Suprapubic skin (tissue), 4 donors: ENCODE results near the gene HSD11B2. TPM values are rescaled to one million over a fixed set of nuclear protein-coding genes. Genes with fewer than 3 reads are reported as not detected.
A peak's percentile ranks its signal among the peaks of the same experiment; 100 is the strongest.

Source experiments
- DNase-seq, 2 donors: peaks; one replicate each; pipeline ENCODE4 v3.0.0-alpha.2; 2019; ENCODE audit warnings: low spot score in 2 of 2
- H3K27ac ChIP-seq: fragments of 200-600 bp; sonication (generic); one replicate; pipeline ENCODE4 v1.5.1; 2019
- H3K27me3 ChIP-seq: fragments of 200-600 bp; sonication (generic); one replicate; pipeline ENCODE4 v1.5.1; 2019
- H3K36me3 ChIP-seq: fragments of 200-600 bp; sonication (generic); one replicate; pipeline ENCODE4 v1.5.1; 2019
- H3K4me1 ChIP-seq: fragments of 200-600 bp; sonication (generic); one replicate; pipeline ENCODE4 v1.5.1; 2019
- H3K4me3 ChIP-seq: fragments of 200-600 bp; sonication (generic); one replicate; pipeline ENCODE4 v1.5.1; 2019; ENCODE audit warnings: mild to moderate bottlenecking
- H3K9me3 ChIP-seq: fragments of 200-600 bp; sonication (generic); one replicate; pipeline ENCODE4 v1.5.1; 2019
- CTCF ChIP-seq, 2 donors: fragments of 200-600 bp in 1 of 2; fragments of 450-650 bp in 1 of 2; sonication (generic) in 1 of 2; IDR thresholded peaks; one replicate each; pipeline ENCODE4 v1.5.1; 2016 to 2019; ENCODE audit warnings: antibody characterized with exemption in 2 of 2, mild to moderate bottlenecking in 1 of 2, moderate library complexity in 1 of 2
- EP300 ChIP-seq: sonication (generic); formaldehyde crosslinking; IDR thresholded peaks from one replicate; pipeline ENCODE4 v1.6.1; 2017; ENCODE audit warnings: antibody characterized with exemption
- POLR2A ChIP-seq, 2 donors: fragments of 450-650 bp; IDR thresholded peaks; one replicate each; pipeline ENCODE4 v1.6.1; 2017; ENCODE audit warnings: antibody characterized with exemption in 2 of 2, mild to moderate bottlenecking in 2 of 2, moderate library complexity in 2 of 2
- POLR2AphosphoS5 ChIP-seq, 3 donors: sonication (generic); formaldehyde crosslinking; IDR thresholded peaks; one replicate each; pipeline ENCODE4 v1.6.1; 2017; ENCODE audit warnings: antibody characterized with exemption in 3 of 3
- WGBS: methylation state at CpG from one replicate; pipeline ENCODE4 v1.1.5; 2018; 5-methylcytosine and 5-hydroxymethylcytosine counted together
- total RNA-seq, 4 donors: library from RNA; depleted of rRNA; stranded (reverse); fragments of >200 nt; gene quantifications; one replicate each; pipeline ENCODE4 v1.1.0, GENCODE V29; 2016

The HSD11B2 gene
- total RNA-seq, 4 donors from 2014 or later, result 45.6 to 164 (median 69.1) TPM

- H3K27me3 ChIP-seq, result no peaks in the 10 kb centered on the region
- no peaks in the 10 kb centered on the region for H3K9me3 ChIP-seq
- TF ChIP-seq EP300, result no peak
- no peak for TF ChIP-seq POLR2A (IDR thresholded peaks at IDR 0.05)
- no peak for TF ChIP-seq CTCF (IDR thresholded peaks at IDR 0.05)
- TF ChIP-seq POLR2AphosphoS5 (IDR thresholded peaks at IDR 0.05), result no peak
- H3K4me3 ChIP-seq, result no peak overlapping the region
- 50% methylated on average over 1 of the region's 2 CpGs for WGBS
- H3K36me3 ChIP-seq, result no peaks in the 10 kb centered on the region
- H3K27ac ChIP-seq, result peak overlapping the region; percentile 86
- H3K4me1 ChIP-seq, result peaks cover 98% of the 10 kb centered on the region
- DNase-seq, result no peak
Measured at GRCh38 chr16:67460961-67461360, 30.0 kb downstream of the HSD11B2 start.

- peak in 1 of 2 donors; percentile 86 for DNase-seq
- Histone ChIP-seq H3K9me3 (no peaks in the 10 kb centered on the region), H3K27me3 (no peaks in the 10 kb centered on the region), H3K27ac (peak overlapping the region; percentile 86), H3K4me3 (no peak overlapping the region), H3K36me3 (no peaks in the 10 kb centered on the region), H3K4me1 (peaks cover 91% of the 10 kb centered on the region)
- WGBS, result 66% methylated on average over 5 of the region's 8 CpGs
- TF ChIP-seq EP300 (no peak), POLR2AphosphoS5 (IDR thresholded peaks at IDR 0.05) (peak in 2 of 3 donors; percentile 73 to 91)
Measured at GRCh38 chr16:67461600-67462278, 30.8 kb downstream of the HSD11B2 start.

- H3K36me3 ChIP-seq, result no peaks in the 10 kb centered on the region
- peak overlapping the region; percentile 85 for H3K27ac ChIP-seq
- peaks cover 86% of the 10 kb centered on the region for H3K4me1 ChIP-seq
- H3K9me3 ChIP-seq, result no peaks in the 10 kb centered on the region
- 44% methylated on average over 5 of the region's 5 CpGs for WGBS
- no peak for DNase-seq
- TF ChIP-seq EP300, result no peak
- TF ChIP-seq CTCF (IDR thresholded peaks at IDR 0.05), result no peak
- no peak for TF ChIP-seq POLR2AphosphoS5 (IDR thresholded peaks at IDR 0.05)
- TF ChIP-seq POLR2A (IDR thresholded peaks at IDR 0.05), result no peak
- no peaks in the 10 kb centered on the region for H3K27me3 ChIP-seq
- no peak overlapping the region for H3K4me3 ChIP-seq
Measured at GRCh38 chr16:67462279-67462655, 31.3 kb downstream of the HSD11B2 start.

GRCh38 chr16:67463059-67463458 is 32.1 kb downstream of the HSD11B2 start:
- 47% methylated on average over 5 of the region's 5 CpGs for WGBS

GRCh38 chr16:67463691-67464090 is 32.8 kb downstream of the HSD11B2 start:
- no peak for DNase-seq
- H3K9me3 ChIP-seq, result no peaks in the 10 kb centered on the region
- no peaks in the 10 kb centered on the region for H3K36me3 ChIP-seq
- no peak overlapping the region for H3K4me3 ChIP-seq
- TF ChIP-seq POLR2AphosphoS5 (IDR thresholded peaks at IDR 0.05) (no peak), EP300 (no peak), POLR2A (IDR thresholded peaks at IDR 0.05) (no peak), CTCF (IDR thresholded peaks at IDR 0.05) (no peak)
- H3K27me3 ChIP-seq, result no peaks in the 10 kb centered on the region
- WGBS, result 88% methylated on average over 4 of the region's 4 CpGs
- H3K4me1 ChIP-seq, result peaks cover 80% of the 10 kb centered on the region
- H3K27ac ChIP-seq, result no peak overlapping the region

More at GRCh38 chr16:67463059-67463458, 32.1 kb downstream of the HSD11B2 start:
- Histone ChIP-seq H3K27ac (peak overlapping the region; percentile 85), H3K9me3 (no peaks in the 10 kb centered on the region), H3K4me3 (no peak overlapping the region), H3K27me3 (no peaks in the 10 kb centered on the region), H3K4me1 (peaks cover 80% of the 10 kb centered on the region), H3K36me3 (no peaks in the 10 kb centered on the region)
- no peak for DNase-seq
- TF ChIP-seq POLR2A (IDR thresholded peaks at IDR 0.05) (no peak), POLR2AphosphoS5 (IDR thresholded peaks at IDR 0.05) (no peak)

- no peak overlapping the region for H3K27ac ChIP-seq
- H3K27me3 ChIP-seq, result no peaks in the 10 kb centered on the region
- H3K4me3 ChIP-seq, result no peak overlapping the region
- H3K9me3 ChIP-seq, result no peaks in the 10 kb centered on the region
- TF ChIP-seq POLR2AphosphoS5 (IDR thresholded peaks at IDR 0.05) (no peak), CTCF (IDR thresholded peaks at IDR 0.05) (no peak), EP300 (no peak), POLR2A (IDR thresholded peaks at IDR 0.05) (no peak)
- no peaks in the 10 kb centered on the region for H3K36me3 ChIP-seq
- 93% methylated on average over 2 of the region's 2 CpGs for WGBS
- peaks cover 74% of the 10 kb centered on the region for H3K4me1 ChIP-seq
- DNase-seq, result no peak
Measured at GRCh38 chr16:67464565-67464964, 33.6 kb downstream of the HSD11B2 start.
